ENCODE data around the gene IL6ST. TPM values are rescaled to one million over a fixed set of nuclear protein-coding genes. Genes with fewer than 3 reads are reported as not detected.

The IL6ST gene
- total and polyA plus RNA-seq, 10 of the 15 experiments (the other 5 are each of a cell fraction or from before 2014, with no cell fraction given): 1.5 to 139 (median 13.0) TPM

GRCh38 chr5:55935371-55935770, 59.4 kb downstream of the IL6ST start:
- POLR2A ChIA-PET: interaction anchor here (0.8 to 2.1 kb wide), 4 partner anchors 9 to 265 kb away, joined by 3 to 4 read pairs (median 3); no protein-coding TSS in a partner anchor
- no peaks in the 10 kb centered on the region; a peak in 1 of 4 replicates for H3K36me3 ChIP-seq (ENCODE audit: control insufficient read depth in 2 of 2, insufficient read depth in 2 of 2, low read length in 1 of 2)
- TF ChIP-seq SMC3 (IDR thresholded peaks at IDR 0.05; ENCODE audit: borderline replicate concordance, low read length): no peak
- TF ChIP-seq POLR2AphosphoS2 (IDR thresholded peaks at IDR 0.05; ENCODE audit: low read depth, low read length): no peak
- TF ChIP-seq CBX5 (IDR thresholded peaks at IDR 0.05; ENCODE audit: low read depth): no peak
- no peak for TF ChIP-seq CHD1 (IDR thresholded peaks at IDR 0.05; ENCODE audit: low read depth, low read length)
- no peak for TF ChIP-seq BHLHE40 (IDR thresholded peaks at IDR 0.05; ENCODE audit: borderline replicate concordance in 1 of 2, low read depth in 2 of 2, low read length in 1 of 2)
- no peak for TF ChIP-seq SMAD1 (IDR thresholded peaks at IDR 0.05; ENCODE audit: low read depth, partially characterized antibody)
- no peak for TF ChIP-seq REST (IDR thresholded peaks at IDR 0.05; ENCODE audit: low read depth, low read length)
- TF ChIP-seq CTCF (IDR thresholded peaks at IDR 0.05 in 2 of 3, conservative IDR thresholded peaks at IDR 0.05 in 1 of 3; ENCODE audit: control insufficient read depth in 2 of 3, extremely low read depth in 1 of 3, insufficient read depth in 1 of 3, low read depth in 3 of 3, low read length in 3 of 3): no peak
- TF ChIP-seq ESRRA (IDR thresholded peaks at IDR 0.05; ENCODE audit: low read length): no peak
- no peak for TF ChIP-seq POLR2AphosphoS5 (IDR thresholded peaks at IDR 0.05; ENCODE audit: low read length)
- TF ChIP-seq BACH1 (IDR thresholded peaks at IDR 0.05; ENCODE audit: borderline replicate concordance): no peak
- no peak for TF ChIP-seq ZBTB4 (CRISPR knock-in tag; IDR thresholded peaks at IDR 0.05)
- no peak for TF ChIP-seq RELA (IDR thresholded peaks at IDR 0.05; ENCODE audit: borderline replicate concordance, partially characterized antibody)
- no peak for TF ChIP-seq TCF7 (IDR thresholded peaks at IDR 0.05; ENCODE audit: borderline replicate concordance)
- TF ChIP-seq NR2C1 (IDR thresholded peaks at IDR 0.05): no peak

More at GRCh38 chr5:55935371-55935770, 59.4 kb downstream of the IL6ST start:
- no peak overlapping the region for H2AFZ ChIP-seq (ENCODE audit: control insufficient read depth, low read depth, low read length)
- BruUV-seq (replicated peaks): no TSS peak
- H3K4me2 ChIP-seq (ENCODE audit: control insufficient read depth, insufficient read depth): no peak overlapping the region
- H3K27me3 ChIP-seq (replicated peaks in 1 of 2; ENCODE audit: control insufficient read depth in 2 of 2, insufficient read depth in 2 of 2, low read length in 1 of 2): no peaks in the 10 kb centered on the region
- intact Hi-C loops (cut with micrococcal nuclease; ENCODE audit: unreplicated experiment) (no loop called here), in situ Hi-C loops (cut with MboI) (loop anchor here (10.0 kb wide), 1 partner anchor 899 kb away; no protein-coding TSS in a partner anchor)
- ATAC-seq (no peak), DNase-seq (ENCODE audit: low read depth, low spot score) (no peak), FAIRE-seq (no peak)
- no peaks in the 10 kb centered on the region for H3K9me3 ChIP-seq (replicated peaks; ENCODE audit: control insufficient read depth, insufficient read depth, low read length)
- ChIA-PET CTCF (interaction anchor here (0.6 to 5.5 kb wide), 29 partner anchors 11 to 903 kb away, joined by 3 to 114 read pairs (median 7); partner anchors contain the start of gene IL6ST), RAD21 (ENCODE audit: unreplicated experiment) (interaction anchor here (0.6 to 4.4 kb wide), 15 partner anchors 12 to 393 kb away, joined by 3 to 90 read pairs (median 4); no protein-coding TSS in a partner anchor), SMC1A (ENCODE audit: uncharacterized antibody, unreplicated experiment) (interaction anchor here (0.8 to 4.4 kb wide), 24 partner anchors 11 to 903 kb away, joined by 3 to 123 read pairs (median 4); no protein-coding TSS in a partner anchor)
- H3K4me1 ChIP-seq (ENCODE audit: control insufficient read depth, insufficient read depth, low read length): no peaks in the 10 kb centered on the region
- no peak overlapping the region for H3K4me3 ChIP-seq
- H4K20me1 ChIP-seq (ENCODE audit: control insufficient read depth, insufficient read depth): no peaks in the 10 kb centered on the region
- no peak overlapping the region for H3K9ac ChIP-seq (ENCODE audit: control insufficient read depth, insufficient read depth, low read length)
- no peak overlapping the region for H3K27ac ChIP-seq (ENCODE audit: control insufficient read depth, insufficient read depth)
- 74% methylated on average over 6 of the region's 6 CpGs for WGBS (ENCODE audit: insufficient coverage, insufficient replicate concordance, low lambda C conversion rate, missing lambda C conversion rate)
- no peaks in the 10 kb centered on the region for H3K79me2 ChIP-seq (ENCODE audit: control insufficient read depth, insufficient read depth, low read length)
